Measurements from ENCODE around the gene INKA1.

Gene INKA1

DNA sequence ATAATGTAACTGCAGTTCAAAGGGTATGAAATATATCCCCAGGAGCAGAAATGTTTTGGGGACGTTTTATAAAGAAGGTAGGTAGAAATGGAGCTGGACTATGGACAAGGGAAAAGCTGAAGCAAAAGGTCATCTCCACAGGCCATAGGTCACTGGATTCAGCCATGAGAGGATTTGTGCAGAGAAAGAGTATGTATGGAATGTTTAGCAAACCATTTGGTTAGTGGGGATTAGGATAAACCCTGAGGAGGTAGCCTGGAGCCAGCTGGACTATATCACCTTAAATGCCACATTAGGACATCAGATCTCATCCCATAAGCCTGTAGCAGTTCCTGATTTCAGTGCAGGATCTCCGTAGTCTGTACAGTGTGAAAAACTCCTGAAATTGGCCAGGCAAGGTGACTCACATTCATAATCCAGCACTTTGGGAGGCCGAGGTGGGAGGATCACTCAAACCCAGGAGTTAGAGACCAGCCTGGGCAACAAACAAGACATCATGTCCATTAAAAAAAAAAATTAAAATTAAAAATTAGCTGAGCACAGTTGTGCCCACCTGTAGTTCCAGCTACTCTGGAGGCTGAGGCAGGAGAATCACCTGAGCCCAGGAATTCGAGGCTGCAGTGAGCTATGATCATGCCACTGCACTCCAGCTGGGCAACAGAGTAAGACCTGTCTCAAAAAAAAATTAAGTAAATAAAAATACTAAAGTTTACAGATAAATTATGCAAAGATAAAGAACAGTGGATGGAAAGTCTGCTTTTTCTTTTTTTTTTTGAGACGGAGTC lies 21.5 kb upstream of the INKA1 start:
- TF ChIP-seq, protein P1, sequence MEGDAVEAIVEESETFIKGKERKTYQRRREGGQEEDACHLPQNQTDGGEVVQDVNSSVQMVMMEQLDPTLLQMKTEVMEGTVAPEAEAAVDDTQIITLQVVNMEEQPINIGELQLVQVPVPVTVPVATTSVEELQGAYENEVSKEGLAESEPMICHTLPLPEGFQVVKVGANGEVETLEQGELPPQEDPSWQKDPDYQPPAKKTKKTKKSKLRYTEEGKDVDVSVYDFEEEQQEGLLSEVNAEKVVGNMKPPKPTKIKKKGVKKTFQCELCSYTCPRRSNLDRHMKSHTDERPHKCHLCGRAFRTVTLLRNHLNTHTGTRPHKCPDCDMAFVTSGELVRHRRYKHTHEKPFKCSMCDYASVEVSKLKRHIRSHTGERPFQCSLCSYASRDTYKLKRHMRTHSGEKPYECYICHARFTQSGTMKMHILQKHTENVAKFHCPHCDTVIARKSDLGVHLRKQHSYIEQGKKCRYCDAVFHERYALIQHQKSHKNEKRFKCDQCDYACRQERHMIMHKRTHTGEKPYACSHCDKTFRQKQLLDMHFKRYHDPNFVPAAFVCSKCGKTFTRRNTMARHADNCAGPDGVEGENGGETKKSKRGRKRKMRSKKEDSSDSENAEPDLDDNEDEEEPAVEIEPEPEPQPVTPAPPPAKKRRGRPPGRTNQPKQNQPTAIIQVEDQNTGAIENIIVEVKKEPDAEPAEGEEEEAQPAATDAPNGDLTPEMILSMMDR (IDR thresholded peaks at IDR 0.05), result no peak

DNA sequence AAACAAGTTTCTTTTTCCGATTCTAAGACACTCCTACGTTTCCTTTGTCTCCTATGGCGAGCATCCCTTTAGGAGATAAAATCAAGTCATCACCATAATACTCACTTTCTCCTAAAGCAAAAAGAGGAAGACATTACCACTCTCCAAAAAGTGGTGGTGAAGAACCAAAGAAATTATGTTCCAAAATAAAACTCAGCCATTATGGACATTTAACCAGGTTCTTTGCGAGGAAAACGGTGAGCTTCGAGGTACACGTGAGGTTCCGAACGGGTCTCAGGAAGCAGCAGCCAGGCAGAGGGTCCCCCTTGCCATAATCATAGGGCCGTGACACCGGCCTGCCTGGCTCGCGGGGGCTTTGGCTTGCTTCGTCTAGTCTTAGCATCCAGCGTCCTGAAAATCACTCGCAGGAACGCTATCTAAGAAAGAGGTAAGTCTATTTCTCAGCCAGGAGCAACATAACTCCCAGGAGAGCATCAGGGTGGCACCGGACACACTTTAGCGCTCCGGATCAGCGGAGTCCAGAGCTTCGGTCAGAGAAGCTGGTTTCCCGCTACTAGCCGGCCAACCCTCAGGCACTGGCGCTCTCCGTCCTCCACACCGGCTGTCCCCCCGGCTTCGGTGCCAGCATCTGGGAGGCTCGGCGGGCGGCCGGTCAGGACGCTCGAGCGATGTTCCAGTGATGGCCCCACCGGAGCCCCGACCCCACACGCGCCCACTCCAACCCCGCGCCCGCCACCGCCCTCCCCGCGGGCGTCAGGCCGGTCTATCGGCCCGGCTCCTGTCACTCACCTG lies 17.3 kb upstream of the INKA1 start:
- TF ChIP-seq, protein P1 (IDR thresholded peaks at IDR 0.05), result no peak

DNA sequence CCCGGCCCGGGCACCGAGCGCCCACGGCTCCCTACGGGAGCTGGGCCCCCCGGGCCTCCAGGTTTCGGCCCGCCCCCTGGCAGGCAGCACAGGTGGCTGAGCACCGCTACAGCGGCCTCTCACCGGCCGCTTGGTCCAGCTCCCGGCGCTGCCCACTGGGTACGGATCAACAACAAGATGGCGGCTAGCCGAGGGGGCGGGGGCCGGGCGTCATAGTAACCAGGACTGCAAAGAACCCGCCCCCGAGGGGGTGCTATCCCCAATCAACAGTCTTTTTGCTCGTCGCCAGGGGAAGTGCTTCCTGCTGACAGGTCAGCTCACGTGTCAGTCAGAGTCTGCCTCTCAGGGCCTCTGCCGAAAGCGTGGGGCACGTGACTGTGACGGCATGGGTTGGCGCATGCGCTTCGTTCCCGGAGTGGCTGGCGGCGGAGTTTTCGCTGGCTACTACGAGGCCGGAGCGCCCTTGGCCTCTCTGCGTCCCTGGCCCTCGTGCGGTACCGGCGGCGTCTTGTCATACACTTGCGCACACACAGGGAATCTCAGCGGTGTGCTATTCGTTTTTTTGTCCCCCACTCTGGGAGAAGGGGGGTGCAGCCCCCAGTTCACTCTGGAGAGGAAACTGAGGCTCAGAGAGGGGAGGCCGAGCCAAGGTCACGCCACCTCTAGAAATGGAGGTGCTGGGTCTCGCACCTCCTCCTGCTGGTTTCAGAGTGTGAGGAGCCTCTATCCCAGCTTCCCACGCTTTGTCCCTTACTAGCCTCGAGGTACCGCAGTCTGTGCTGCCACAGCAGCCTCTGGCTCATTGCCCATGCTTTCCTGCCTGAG lies 16.5 kb upstream of the INKA1 start, which contains the start of gene IP6K1:
Gene IP6K1, minus strand, starts transcription at position 186 of the 825 bp plus-strand sequence. CDS start 38,502 bp downstream, outside the sequence.
- TF ChIP-seq, protein P1 (IDR thresholded peaks at IDR 0.05), result no peak

DNA sequence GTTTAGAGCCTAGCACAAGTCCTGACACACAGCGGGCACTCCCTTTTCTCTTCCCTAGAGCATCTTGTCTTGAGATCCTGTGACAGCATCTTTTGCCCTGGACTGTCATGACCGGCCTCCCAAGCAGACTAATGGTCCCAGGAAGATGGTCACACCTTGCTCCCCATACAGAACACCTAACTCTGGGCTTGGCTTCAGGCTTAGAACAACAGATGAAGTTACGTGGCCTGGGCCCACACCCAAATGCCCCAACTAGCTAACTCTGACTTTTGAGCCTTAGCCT lies 15.9 kb upstream of the INKA1 start:
- TF ChIP-seq, protein P1 (IDR thresholded peaks at IDR 0.05), result no peak

DNA sequence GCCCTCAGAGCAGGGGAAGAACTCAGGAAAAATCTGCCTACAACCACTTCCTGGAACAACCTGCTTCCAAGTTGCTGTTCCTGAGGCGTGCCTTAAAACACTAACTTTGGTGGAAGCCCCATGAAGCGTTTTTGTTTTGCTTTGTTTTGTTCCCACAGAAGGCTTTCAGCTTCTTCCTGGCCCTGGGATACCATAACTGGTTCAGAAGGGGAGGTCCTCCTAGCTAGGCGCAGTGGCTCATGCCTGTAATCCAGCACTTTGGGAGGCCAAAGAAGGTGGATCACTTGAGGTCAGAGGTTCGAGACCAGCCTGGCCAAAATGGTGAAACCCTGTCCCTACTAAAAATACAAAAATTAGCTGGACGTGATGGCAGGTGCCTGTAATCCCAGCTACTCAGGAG lies 15.5 kb upstream of the INKA1 start:
- TF ChIP-seq, protein P1 (IDR thresholded peaks at IDR 0.05), result no peak

DNA sequence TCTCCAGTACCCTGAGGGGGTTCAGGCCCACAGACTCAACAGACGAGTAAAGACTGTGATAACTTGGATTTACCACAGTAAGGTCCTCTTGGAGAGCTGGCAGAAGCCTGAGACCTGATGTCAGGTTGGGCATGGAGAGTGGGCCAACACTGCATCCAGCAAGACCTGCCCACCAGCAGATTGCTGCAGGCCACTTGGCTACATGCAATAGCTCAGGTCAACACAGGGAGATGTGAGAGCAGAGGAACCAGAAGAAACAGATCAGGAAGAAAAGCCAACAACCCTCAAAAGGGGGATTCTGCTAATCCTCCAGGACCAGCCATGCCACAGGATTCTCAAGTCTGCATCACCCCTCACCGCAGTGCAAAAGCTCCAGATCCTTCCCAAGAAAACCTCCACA lies 15.0 kb upstream of the INKA1 start:
- TF ChIP-seq, protein P1 (IDR thresholded peaks at IDR 0.05), result no peak

DNA sequence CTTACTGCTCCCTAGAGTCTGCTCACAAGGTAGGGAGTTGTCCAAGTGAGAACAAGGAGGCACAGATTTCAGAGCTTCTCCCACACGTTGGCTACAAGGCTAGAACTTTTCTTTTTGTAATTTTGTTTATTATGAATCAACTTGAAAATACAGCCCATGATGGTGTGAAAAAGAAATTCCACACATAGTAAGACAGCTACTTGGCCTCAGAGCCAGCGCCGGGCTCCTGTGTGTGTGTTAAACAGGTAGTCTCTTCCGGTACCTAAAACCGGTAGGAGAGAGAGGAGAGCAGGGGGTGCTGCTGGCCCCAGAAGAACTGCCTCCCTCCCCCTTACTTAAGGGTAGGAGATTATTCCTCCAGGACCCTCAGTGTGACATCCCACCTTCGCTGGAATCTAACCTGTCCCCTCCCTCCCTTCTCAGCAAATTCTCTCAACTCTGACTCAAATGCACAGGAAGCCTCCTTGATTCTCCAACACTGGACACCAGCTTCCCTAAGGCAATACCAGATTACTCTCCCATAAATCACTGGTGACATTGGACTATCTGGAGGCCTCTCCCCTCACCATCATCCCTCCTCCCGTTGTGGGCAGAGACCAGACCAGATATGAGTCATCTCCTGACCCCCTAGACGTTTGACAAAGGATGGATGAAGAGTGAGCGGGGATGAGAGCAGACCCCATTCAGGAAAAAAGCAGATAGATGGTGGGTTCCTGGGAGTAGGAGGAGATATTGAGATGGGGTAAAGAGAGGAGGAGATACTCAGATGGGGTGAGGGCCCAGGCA lies 12.2 kb upstream of the INKA1 start:
- TF ChIP-seq, protein P1 (IDR thresholded peaks at IDR 0.05), result no peak

All from LNCAP (cell line).